ENCODE data around the gene ZNF276. TPM values are rescaled to one million over a fixed set of nuclear protein-coding genes. Genes with fewer than 3 reads are reported as not detected.

ZNF276 gene
- total and polyA plus RNA-seq, 2 of the 8 experiments (the other 6 are each of a cell fraction or from before 2014, with no cell fraction given): 6.4 to 9.3 TPM

GRCh38 chr16:89707695-89708094 lies 13.6 kb upstream of the ZNF276 start (continued):
- no peak for TF ChIP-seq SUZ12 (IDR thresholded peaks at IDR 0.05; ENCODE audit: low read length)
- TF ChIP-seq SIN3A (conservative IDR thresholded peaks at IDR 0.05 in 1 of 2, IDR thresholded peaks at IDR 0.05 in 1 of 2; ENCODE audit: low read depth in 1 of 2, low read length in 2 of 2): no peak

All from H1 (cell line).